H1 (cell line): ENCODE data around the gene ADRM1. TPM values are rescaled to one million over a fixed set of nuclear protein-coding genes. Genes with fewer than 3 reads are reported as not detected.

Source experiments
- CEBPB ChIP-seq: IDR thresholded peaks from 2 replicates; pipeline ENCODE4 v1.6.1; 2012; ENCODE audit warnings: low read depth, low read length
- CHD7 ChIP-seq: fragments of 300-600 bp; sonication (generic); IDR thresholded peaks from 2 replicates; pipeline ENCODE4 v1.7.1; 2012; ENCODE audit warnings: low read length, moderate library complexity, mild to moderate bottlenecking, inconsistent platforms; ENCODE audit not compliant: insufficient replicate concordance
- E2F6 ChIP-seq: IDR thresholded peaks from 2 replicates; pipeline ENCODE4 v1.6.1; 2012; ENCODE audit warnings: inconsistent platforms
- EP300 ChIP-seq, 2 experiments: IDR thresholded peaks; 1 replicate in 1 of 2; 2 replicates in 1 of 2; pipeline ENCODE4 v1.6.1; 2011 to 2012; ENCODE audit warnings: low read depth in 2 of 2, low read length in 2 of 2, mild to moderate bottlenecking in 2 of 2, borderline replicate concordance in 1 of 2, inconsistent platforms in 1 of 2, moderate library complexity in 1 of 2
- HDAC2 ChIP-seq, 2 experiments: fragments of 300-600 bp in 1 of 2; sonication (generic) in 1 of 2; IDR thresholded peaks; 2 replicates each; pipeline ENCODE4 v1.6.1; 2011 to 2012; ENCODE audit warnings: low read depth in 2 of 2, low read length in 2 of 2, mild to moderate bottlenecking in 2 of 2, moderate library complexity in 2 of 2, borderline replicate concordance in 1 of 2, inconsistent platforms in 1 of 2
- KDM1A ChIP-seq: fragments of 200-600, 300-600 bp; sonication (generic); IDR thresholded peaks from 2 replicates; pipeline ENCODE4 v1.7.1; 2016; ENCODE audit warnings: mild to moderate bottlenecking, low read length, borderline replicate concordance
- SIN3A ChIP-seq, 2 experiments: IDR thresholded peaks in 1 of 2; conservative IDR thresholded peaks in 1 of 2; 2 replicates each; pipeline ENCODE4 v1.6.1; 2011 to 2012; ENCODE audit warnings: low read length in 2 of 2, improper control_type of control experiment in 1 of 2, low read depth in 1 of 2, mild to moderate bottlenecking in 1 of 2
- SP2 ChIP-seq: IDR thresholded peaks from 2 replicates; pipeline ENCODE4 v1.6.1; 2012; ENCODE audit warnings: mild to moderate bottlenecking, low read length, inconsistent platforms
- YY1 ChIP-seq: IDR thresholded peaks from 2 replicates; pipeline ENCODE4 v1.6.1; 2011; ENCODE audit warnings: low read depth, mild to moderate bottlenecking, low read length
- polyA plus RNA-seq, 7 experiments: library from polyadenylated mRNA; depleted of rRNA in 3 of 7; stranded (reverse) in 5 of 7; unstranded in 2 of 7; fragments of >200 nt in 5 of 7; fragments of 200-250 nt in 2 of 7; gene quantifications; 1 replicate in 5 of 7; 2 replicates in 1 of 7; 4 replicates in 1 of 7; pipeline versions ENCODE4 v1.2.1 to v1.2.3, GENCODE V29; 2011 to 2013; ENCODE audit warnings: missing spikeins in 2 of 7, mixed read lengths in 2 of 7
- total RNA-seq: library from RNA; stranded (reverse); fragmentation: NEBNext Ultra II Directional; extraction: Animal tissue kit (Norgen Biotek cat#: 25700); gene quantifications from 2 replicates; pipeline ENCODE4 v1.2.1, GENCODE V29; 2021

The ADRM1 gene
- total and polyA plus RNA-seq, 2 of the 8 experiments (the other 6 are each of a cell fraction or from before 2014, with no cell fraction given) = 126 to 214 TPM

- TF ChIP-seq HDAC2 (IDR thresholded peaks at IDR 0.05; ENCODE audit: borderline replicate concordance in 1 of 2, low read depth in 2 of 2, low read length in 2 of 2) (0 out of 4 replicates have a peak, but pooled peaks of 1 of the 2 experiments have one; percentile 39), SIN3A (conservative IDR thresholded peaks at IDR 0.05 in 1 of 2, IDR thresholded peaks at IDR 0.05 in 1 of 2; ENCODE audit: low read depth in 1 of 2, low read length in 2 of 2) (peak; percentile 30 to 65; a peak in 2 of 4 replicates), YY1 (0 out of 2 replicates have a peak, but pooled peaks have one; percentile 23), EP300 (IDR thresholded peaks at IDR 0.05; ENCODE audit: borderline replicate concordance in 1 of 2, low read depth in 2 of 2, low read length in 2 of 2) (no peak), CHD7 (no peak), CEBPB (peak; percentile 91), E2F6 (peak; percentile 60; the same call in 1 of the 2 replicates), KDM1A (0 out of 2 replicates have a peak, but pooled peaks have one; percentile 28), SP2 (no peak)
These were observed 940 bp upstream of the ADRM1 start (continued) for GRCh38 chr20:62301773-62302340.
